HepG2 (cell line): Measurements from ENCODE around the gene ALG8. TPM values are rescaled to one million over a fixed set of nuclear protein-coding genes. Genes with fewer than 3 reads are reported as not detected.

Experiments
- ATAC-seq: fragments of 200-7000 bp; cut with Tn5 transposase; 3 replicates; pipeline ENCODE4 v1.9.1; 2020; ENCODE audit warnings: mild to moderate bottlenecking, moderate library complexity
- BruUV-seq: library from RNA; stranded (reverse); fragments of 400-500 nt; replicated peaks from 2 replicates; lab custom pipeline; 2021; lab: Mats Ljungman, UMichigan
- CTCF ChIA-PET: fragments of 300-600 bp; formaldehyde crosslinking; extraction: SDS; loops from one replicate; lab custom pipeline; 2021; ENCODE audit warnings: low total read pairs, inconsistent platforms, low intra/inter-chr PET ratio; lab: Yijun Ruan, JAX
- POLR2A ChIA-PET: fragments of 350-600 bp; sonication (Branson Sonifier 250); formaldehyde crosslinking; loops from one replicate; lab custom pipeline; 2020; ENCODE audit warnings: antibody characterized with exemption, inconsistent platforms; lab: Yijun Ruan, JAX
- DNase-seq: peaks from one replicate; pipeline ENCODE4 v3.0.0-alpha.2; 2015; ENCODE audit warnings: low spot score
- FAIRE-seq: peaks from 3 replicates; lab custom pipeline; 2011; peaks lifted over from hg19 to GRCh38; lab: Jason Lieb, UNC
- H2AFZ ChIP-seq: one replicate; pipeline ENCODE4 v1.6.1; 2011; ENCODE audit warnings: low read length, inconsistent platforms
- H3K27ac ChIP-seq: fragments of 300-600 bp; 3 replicates; pipeline ENCODE4 v1.8.0; 2011; ENCODE audit warnings: mixed run types, mild to moderate bottlenecking, mixed read lengths, low read length, inconsistent platforms; ENCODE audit not compliant: insufficient read depth; ENCODE audit errors: extremely low read length
- H3K27me3 ChIP-seq, 2 experiments: fragments of 200-600 bp in 1 of 2; 2 replicates in 1 of 2; 3 replicates in 1 of 2; pipeline versions ENCODE4 v1.6.0 to v1.8.0; 2011; ENCODE audit warnings: low read length in 2 of 2, mild to moderate bottlenecking in 2 of 2, moderate library complexity in 2 of 2, inconsistent platforms in 1 of 2; ENCODE audit not compliant: insufficient read depth in 2 of 2, control insufficient read depth in 1 of 2
- H3K36me3 ChIP-seq, 2 experiments: fragments of 200-600 bp in 1 of 2; replicated peaks in 1 of 2; 2 replicates in 1 of 2; 3 replicates in 1 of 2; pipeline versions ENCODE4 v1.5.1 to v1.8.0; 2011; ENCODE audit warnings: low read length in 2 of 2, inconsistent platforms in 1 of 2; ENCODE audit not compliant: insufficient read depth in 2 of 2, control insufficient read depth in 1 of 2
- H3K4me1 ChIP-seq: 2 replicates; pipeline ENCODE4 v1.5.1; 2012; ENCODE audit warnings: low read length, inconsistent platforms; ENCODE audit not compliant: insufficient read depth
- H3K4me2 ChIP-seq: 2 replicates; pipeline ENCODE4 v1.6.0; 2011; ENCODE audit warnings: low read depth, low read length, inconsistent platforms
- H3K4me3 ChIP-seq, 3 experiments: fragments of 200-600 bp in 1 of 3; sonication (generic), shearing (Covaris generic) in 1 of 3; replicated peaks in 1 of 3; 2 replicates each; pipeline ENCODE4 v1.5.1; 2011 to 2016; ENCODE audit warnings: low read length in 3 of 3, inconsistent platforms in 2 of 3, low read depth in 2 of 3, mild to moderate bottlenecking in 2 of 3, control low read depth in 1 of 3, mixed read lengths in 1 of 3; ENCODE audit not compliant: insufficient read depth in 1 of 3
- H3K79me2 ChIP-seq: one replicate; pipeline ENCODE4 v1.6.1; 2011; ENCODE audit warnings: low read length, inconsistent platforms; ENCODE audit not compliant: insufficient read depth
- H3K9ac ChIP-seq: 2 replicates; pipeline ENCODE4 v1.6.0; 2011; ENCODE audit warnings: mild to moderate bottlenecking, low read depth, low read length, inconsistent platforms; ENCODE audit not compliant: insufficient read depth
- H3K9me3 ChIP-seq: 2 replicates; pipeline ENCODE4 v1.5.1; 2012; ENCODE audit warnings: mild to moderate bottlenecking, low read length
- H4K20me1 ChIP-seq: 2 replicates; pipeline ENCODE4 v1.6.0; 2011; ENCODE audit warnings: inconsistent platforms, mild to moderate bottlenecking, low read length, moderate library complexity; ENCODE audit not compliant: insufficient read depth
- AGO1 ChIP-seq: fragments of 200-400 bp; formaldehyde crosslinking; IDR thresholded peaks from 2 replicates; pipeline ENCODE4 v1.6.1; 2017; ENCODE audit warnings: mild to moderate bottlenecking, low read depth, low read length, moderate library complexity; ENCODE audit not compliant: poor library complexity, severe bottlenecking
- CBFB ChIP-seq: sonication (generic); formaldehyde crosslinking; IDR thresholded peaks from 2 replicates; pipeline ENCODE4 v1.4.0; 2020; ENCODE audit warnings: missing genetic modification reagents
- CCAR2 ChIP-seq: fragments of 200-400 bp; formaldehyde crosslinking; optimal IDR thresholded peaks from 2 replicates; pipeline ENCODE3; 2018; ENCODE audit warnings: low read depth, mild to moderate bottlenecking, low read length, moderate library complexity
- CHCHD3 ChIP-seq: sonication (generic); formaldehyde crosslinking; IDR thresholded peaks from 2 replicates; pipeline ENCODE4 v1.8.0; 2022; ENCODE audit warnings: mild to moderate bottlenecking, missing genetic modification reagents, moderate library complexity
- CHD4 ChIP-seq: fragments of 200-600 bp; sonication (generic); IDR thresholded peaks from 2 replicates; pipeline ENCODE4 v1.7.0; 2017; ENCODE audit warnings: mild to moderate bottlenecking, low read length, borderline replicate concordance
- IKZF1 ChIP-seq: fragments of 450-650 bp; IDR thresholded peaks from 2 replicates; pipeline ENCODE4 v1.7.1; 2016
- KMT2A ChIP-seq: sonication (generic); formaldehyde crosslinking; IDR thresholded peaks from 2 replicates; pipeline ENCODE4 v1.4.0; 2020; ENCODE audit warnings: missing genetic modification reagents
- MXD1 ChIP-seq: sonication (generic); formaldehyde crosslinking; IDR thresholded peaks from 2 replicates; pipeline ENCODE4 v1.4.0; 2020; ENCODE audit warnings: mild to moderate bottlenecking, missing genetic modification reagents
- PHF21A ChIP-seq: sonication (generic); formaldehyde crosslinking; IDR thresholded peaks from 2 replicates; pipeline ENCODE4 v1.5.0; 2020; ENCODE audit warnings: mild to moderate bottlenecking, missing genetic modification reagents
- SALL2 ChIP-seq: sonication (generic); formaldehyde crosslinking; IDR thresholded peaks from 2 replicates; pipeline ENCODE4 v1.8.1; 2023; ENCODE audit warnings: mild to moderate bottlenecking, missing genetic modification reagents, inconsistent platforms
- USF2 ChIP-seq, 2 experiments: sonication (generic) in 1 of 2; formaldehyde crosslinking in 1 of 2; IDR thresholded peaks; 2 replicates each; pipeline versions ENCODE4 v1.5.1 to v1.6.1; 2011 to 2020; ENCODE audit warnings: borderline replicate concordance in 1 of 2, low read depth in 1 of 2, low read length in 1 of 2, mild to moderate bottlenecking in 1 of 2, missing genetic modification reagents in 1 of 2, moderate library complexity in 1 of 2
- ZBTB20 ChIP-seq: sonication (generic); formaldehyde crosslinking; IDR thresholded peaks from 2 replicates; pipeline ENCODE4 v1.8.1; 2023; ENCODE audit warnings: missing genetic modification reagents, low read depth, mild to moderate bottlenecking, borderline replicate concordance
- ZIK1 ChIP-seq: sonication (generic); formaldehyde crosslinking; IDR thresholded peaks from 2 replicates; pipeline ENCODE4 v1.5.0; 2020; ENCODE audit warnings: mild to moderate bottlenecking, low read depth, missing genetic modification reagents, borderline replicate concordance
- ZKSCAN8 ChIP-seq: IDR thresholded peaks from 2 replicates; pipeline ENCODE4 v1.6.1; 2016; ENCODE audit warnings: borderline replicate concordance, missing genetic modification reagents, missing compliant biosample characterization
- WGBS: methylation state at CpG from one replicate; pipeline ENCODE4 v1.1.6; 2017; ENCODE audit warnings: low lambda C conversion rate; 5-methylcytosine and 5-hydroxymethylcytosine counted together
- in situ Hi-C: cut with HindIII; loops from 2 replicates; pipeline ENCODE4 v1.10.0; 2017; ENCODE audit warnings: low pct_unique_long_range_greater_than_20kb; ENCODE audit not compliant: extremely low pct_ligation_motif_present
- intact Hi-C: fragments of 100-400 bp; cut with micrococcal nuclease; formaldehyde crosslinking; loops from one replicate; pipeline ENCODE4 v1.10.0; 2022; ENCODE audit not compliant: unreplicated experiment
- polyA plus RNA-seq, 8 experiments: library from polyadenylated mRNA; depleted of rRNA in 3 of 8; stranded (reverse) in 7 of 8; unstranded in 1 of 8; fragments of >200 nt; fragmentation: Illumina TruSeq in 4 of 8; extraction: Trizol in 4 of 8; gene quantifications; 2 replicates each; pipeline versions ENCODE4 v1.2.1 to v1.2.3, GENCODE V29; 2011 to 2016; ENCODE audit warnings: low read depth in 4 of 8, missing spikeins in 1 of 8, mixed read lengths in 1 of 8; ENCODE audit not compliant: insufficient read depth in 1 of 8
- total RNA-seq, 5 experiments: library from RNA; depleted of rRNA; stranded (reverse); fragments of >200 nt; fragmentation: Illumina TruSeq; extraction: Trizol; gene quantifications; 2 replicates each; pipeline ENCODE4 v1.2.3, GENCODE V29; 2016; ENCODE audit warnings: low read depth in 1 of 5

ALG8 gene
- total and polyA plus RNA-seq, 2 of the 13 experiments (the other 11 are each of a cell fraction or from before 2014, with no cell fraction given) = 75.8 to 88.0 TPM

- ATAC-seq (no peak), FAIRE-seq (no peak), DNase-seq (no peak)
- BruUV-seq = no TSS peak
- TF ChIP-seq ZKSCAN8 (CRISPR knock-in tag) = 0 out of 2 replicates have a peak, but pooled peaks have one; percentile 41
- no peak for TF ChIP-seq CCAR2
- H3K27ac ChIP-seq = peak overlapping the region; percentile 81
- in situ Hi-C loops (no loop called here), intact Hi-C loops (loop anchor here (2.0 kb wide), 1 partner anchor 59 kb away; the partner anchor contains the start of gene NDUFC2)
- peak overlapping the region; percentile 72 to 84 (median 75); a peak in 4 of 6 replicates for H3K4me3 ChIP-seq
- H3K9me3 ChIP-seq = no peaks in the 10 kb centered on the region
- H3K4me2 ChIP-seq = peak overlapping the region; percentile 99
- WGBS = 89% methylated on average over 4 of the region's 4 CpGs
- POLR2A ChIA-PET = interaction anchor here (1.5 to 4.6 kb wide), 8 partner anchors 9 to 61 kb away, joined by 6 to 37 read pairs (median 14); partner anchors contain the start of genes KCTD21, NDUFC2 and USP35
- CTCF ChIA-PET = no interaction called here
- H3K79me2 ChIP-seq = peaks cover 38% of the 10 kb centered on the region
- no peaks in the 10 kb centered on the region; a peak in 1 of 5 replicates for H3K27me3 ChIP-seq
- H3K36me3 ChIP-seq = peaks cover 0 to 22% of the 10 kb centered on the region in 2 experiments; a peak in 2 of 5 replicates
- H2AFZ ChIP-seq = no peak overlapping the region
- peak overlapping the region; percentile 92 for H3K9ac ChIP-seq
- no peaks in the 10 kb centered on the region for H4K20me1 ChIP-seq
- peaks cover 50% of the 10 kb centered on the region for H3K4me1 ChIP-seq
These were observed 1.1 kb downstream of the ALG8 start for GRCh38 chr11:78138291-78138690.

GRCh38 chr11:78132475-78132874 is 7.0 kb downstream of the ALG8 start:
- POLR2A ChIA-PET = interaction anchor here (1.3 kb wide), 2 partner anchors 10 to 138 kb away, joined by 3 to 4 read pairs; partner anchors contain the start of gene INTS4
- ATAC-seq = peak; percentile 46
- Histone ChIP-seq H3K4me3 (no peak overlapping the region), H3K4me2 (no peak overlapping the region), H3K27me3 (no peaks in the 10 kb centered on the region), H3K9ac (no peak overlapping the region), H3K4me1 (peaks cover 18% of the 10 kb centered on the region), H3K36me3 (peaks cover 0 to 9% of the 10 kb centered on the region in 2 experiments; a peak in 2 of 5 replicates), H4K20me1 (no peaks in the 10 kb centered on the region), H2AFZ (no peak overlapping the region), H3K79me2 (peaks cover 9% of the 10 kb centered on the region), H3K27ac (no peak overlapping the region), H3K9me3 (no peaks in the 10 kb centered on the region)
- DNase-seq = no peak
- no TSS peak for BruUV-seq
- intact Hi-C loops = no loop called here
- no peak for FAIRE-seq
- CTCF ChIA-PET = no interaction called here
- in situ Hi-C loops = no loop called here
- WGBS = 97% methylated on average over 2 of the region's 2 CpGs
- no peak for TF ChIP-seq ZIK1
- no peak for TF ChIP-seq IKZF1
- TF ChIP-seq CBFB (CRISPR knock-in tag) = no peak
- TF ChIP-seq CHD4 = no peak
- TF ChIP-seq AGO1 = no peak
- no peak for TF ChIP-seq CHCHD3 (CRISPR knock-in tag)
- TF ChIP-seq ZBTB20 (CRISPR knock-in tag) = no peak
- TF ChIP-seq PHF21A (CRISPR knock-in tag) = no peak
- TF ChIP-seq SALL2 (CRISPR knock-in tag) = no peak
- no peak for TF ChIP-seq USF2 (IDR thresholded peaks at IDR 0.05; ENCODE audit: low read depth, low read length)
- no peak for TF ChIP-seq USF2 (CRISPR knock-in tag; IDR thresholded peaks at IDR 0.05; ENCODE audit: borderline replicate concordance)
- no peak for TF ChIP-seq MXD1 (CRISPR knock-in tag)
- no peak for TF ChIP-seq KMT2A (CRISPR knock-in tag)
